AG04449 (cell line): ENCODE results near the gene VPS11.

Experiments used
- CTCF ChIA-PET: fragments of 350-600 bp; formaldehyde crosslinking; extraction: SDS; loops from one replicate; lab custom pipeline; 2021; ENCODE audit warnings: antibody characterized with exemption; lab: Yijun Ruan, JAX
- POLR2A ChIA-PET: fragments of 400-600, 350-600 bp; formaldehyde crosslinking; extraction: SDS; loops from one replicate; lab custom pipeline; 2020; ENCODE audit warnings: antibody characterized with exemption, inconsistent platforms; lab: Yijun Ruan, JAX
- DNase-seq: peaks from one replicate; pipeline ENCODE4 v3.0.0-alpha.2; 2010; ENCODE audit warnings: low read depth, low spot score
- H3K4me3 ChIP-seq: 2 replicates; pipeline ENCODE4 v1.5.1; 2011; ENCODE audit warnings: low read depth, mild to moderate bottlenecking, control low read depth, low read length
- CTCF ChIP-seq: IDR thresholded peaks from one replicate; pipeline ENCODE4 v1.5.1; 2011; ENCODE audit warnings: mild to moderate bottlenecking, moderate library complexity, low read length, control low read depth, inconsistent platforms; ENCODE audit not compliant: insufficient read depth; ENCODE audit errors: missing control alignments

Gene VPS11

GRCh38 chr11:119126675-119127268 is 59.2 kb downstream of the VPS11 start:
- no peak for DNase-seq
- POLR2A ChIA-PET: interaction anchor here (0.6 kb wide), 1 partner anchor 88 kb away, joined by 3 read pairs; no protein-coding TSS in a partner anchor
- CTCF ChIA-PET: interaction anchor here (0.6 to 2.3 kb wide), 3 partner anchors 12 to 21 kb away, joined by 3 to 17 read pairs (median 3); no protein-coding TSS in a partner anchor
- H3K4me3 ChIP-seq: no peak overlapping the region
- no peak for TF ChIP-seq CTCF

- no peak overlapping the region for H3K4me3 ChIP-seq
- DNase-seq: no peak
- CTCF ChIA-PET: interaction anchor here (0.8 to 1.3 kb wide), 4 partner anchors 14 to 193 kb away, joined by 3 to 4 read pairs (median 4); no protein-coding TSS in a partner anchor
- no peak for TF ChIP-seq CTCF
- POLR2A ChIA-PET: no interaction called here
These were observed 63.0 kb downstream of the VPS11 start for GRCh38 chr11:119130662-119131061.
